VCaP (cell line): ENCODE data around the gene APBA2.

Experiments used
- H3K27ac ChIP-seq: fragments of 450-650 bp; 2 replicates; pipeline ENCODE4 v1.5.1; 2017
- CTCF ChIP-seq: fragments of 450-650 bp; conservative IDR thresholded peaks from 2 replicates; pipeline ENCODE4 v1.5.1; 2017; ENCODE audit warnings: mild to moderate bottlenecking, moderate library complexity

The APBA2 gene

DNA sequence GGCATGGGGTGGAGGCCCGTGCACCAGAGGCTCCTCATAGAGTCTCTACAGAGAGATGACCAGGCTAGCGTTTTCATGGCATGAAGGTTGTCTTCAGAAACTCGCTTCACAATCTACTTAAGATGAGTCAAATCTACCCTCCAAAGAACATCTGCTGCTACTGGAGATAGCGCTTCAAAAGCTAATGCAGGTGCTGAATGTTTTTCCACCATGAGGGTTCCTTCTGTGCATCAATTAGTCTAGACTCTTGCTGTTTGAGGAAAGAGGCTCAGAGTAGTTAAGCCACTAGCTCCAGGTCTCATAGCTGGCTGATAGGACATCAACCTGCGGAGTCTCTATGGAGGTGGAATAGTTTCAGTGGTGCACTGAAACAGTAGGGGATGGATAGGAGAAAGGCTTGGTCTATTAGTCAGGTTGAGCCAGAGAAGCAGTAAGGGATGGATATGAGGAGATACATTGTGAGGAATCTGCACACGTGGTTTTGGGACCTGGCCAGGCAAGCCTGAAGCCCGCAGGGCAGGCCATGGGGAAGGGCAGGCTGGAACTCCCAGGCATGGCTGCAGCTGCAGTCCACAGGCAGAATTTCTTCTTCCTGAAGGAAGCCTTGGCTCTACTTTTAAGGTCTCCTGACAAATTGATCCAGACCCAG, 117.5 kb downstream of the APBA2 start:
- H3K27ac ChIP-seq = no peak overlapping the region
- TF ChIP-seq CTCF = no peak

DNA sequence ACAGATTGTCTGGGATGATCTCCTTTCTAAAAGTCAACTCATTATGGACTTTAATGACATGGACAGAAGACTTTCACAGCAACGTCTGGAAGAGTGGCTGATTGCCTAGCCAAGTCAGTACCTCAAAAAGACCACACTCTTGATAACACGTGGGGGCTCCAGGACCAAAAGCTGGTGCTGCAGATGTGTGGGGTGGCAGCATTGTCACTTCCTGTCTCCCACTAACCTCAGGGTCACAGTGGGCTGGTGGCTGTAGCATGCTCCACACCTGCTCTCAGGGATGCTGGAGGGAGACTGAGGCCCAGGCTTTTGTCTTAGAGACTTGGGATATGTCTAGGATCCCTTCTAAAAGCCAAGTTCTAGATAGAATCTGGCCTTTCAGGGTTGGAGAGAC, 118.1 kb downstream of the APBA2 start:
- no peak for TF ChIP-seq CTCF
- H3K27ac ChIP-seq = no peak overlapping the region

DNA sequence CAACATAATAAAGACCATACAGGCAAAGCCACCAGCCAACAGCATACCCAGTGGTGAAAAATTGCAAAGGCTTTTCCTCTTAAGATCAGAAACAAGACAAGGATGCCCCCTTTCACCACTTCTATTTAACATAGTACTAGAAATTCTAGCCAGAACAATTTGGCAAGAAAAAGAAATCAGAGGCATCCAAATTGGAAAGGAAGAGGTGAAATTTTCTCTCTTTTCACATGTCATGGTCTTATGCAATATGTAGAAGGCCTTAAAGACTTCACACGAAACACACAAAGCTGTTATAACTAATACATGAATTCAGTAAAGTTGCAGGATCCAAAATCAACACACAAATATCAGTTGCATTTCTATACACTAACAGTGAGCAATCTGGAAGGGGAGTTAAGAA, 120.2 kb downstream of the APBA2 start:
- H3K27ac ChIP-seq = no peak overlapping the region
- no peak for TF ChIP-seq CTCF

GRCh38 chr15:29008846-29009245, 123.1 kb downstream of the APBA2 start:
- TF ChIP-seq CTCF = no peak
- no peak overlapping the region for H3K27ac ChIP-seq

- H3K27ac ChIP-seq = no peak overlapping the region
- TF ChIP-seq CTCF = no peak
Measured at GRCh38 chr15:29012097-29012496, 126.3 kb downstream of the APBA2 start.

GRCh38 chr15:29014493-29014892, 128.7 kb downstream of the APBA2 start:
- TF ChIP-seq CTCF = no peak
- no peak overlapping the region for H3K27ac ChIP-seq

- TF ChIP-seq CTCF = no peak
- H3K27ac ChIP-seq = no peak overlapping the region
Measured at GRCh38 chr15:29016518-29016917, 130.7 kb downstream of the APBA2 start.
